Lung microvascular endothelial cell (primary cell): ENCODE results near the gene SNAP25. TPM values are rescaled to one million over a fixed set of nuclear protein-coding genes. Genes with fewer than 3 reads are reported as not detected.
A peak's percentile ranks its signal among the peaks of the same experiment; 100 is the strongest.

Source experiments
- DNase-seq, 2 donors: peaks; one replicate each; pipeline versions ENCODE4 v3.0.0 to v3.0.0-alpha.2; 2010; ENCODE audit warnings: low read depth in 2 of 2
- total RNA-seq: library from RNA; depleted of rRNA; stranded (reverse); fragments of >200 nt; gene quantifications from 2 replicates; pipeline ENCODE4 v1.2.1, GENCODE V29; 2014

The SNAP25 gene
- total RNA-seq, 1 donor from 2014 or later, result not detected

DNA sequence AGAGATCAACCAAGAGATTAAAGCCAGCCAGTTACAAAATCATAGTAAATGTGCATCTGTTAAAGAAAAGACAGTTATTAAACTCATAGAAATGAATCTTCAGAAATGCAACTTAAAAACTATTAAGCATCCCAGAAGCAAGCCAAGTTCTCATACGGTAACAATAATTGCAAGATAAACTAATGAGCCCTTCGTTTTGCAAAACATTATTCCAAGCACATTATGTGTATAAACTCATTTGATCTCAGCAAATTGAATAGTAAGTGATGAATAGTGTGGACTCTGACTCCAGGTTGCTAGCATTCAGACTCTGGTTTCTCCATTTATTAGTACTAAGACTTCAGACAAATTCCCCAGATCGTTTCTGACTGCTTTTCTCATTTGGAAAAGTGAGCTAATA lies 85.2 kb downstream of the SNAP25 start:
- no peak for DNase-seq

DNA sequence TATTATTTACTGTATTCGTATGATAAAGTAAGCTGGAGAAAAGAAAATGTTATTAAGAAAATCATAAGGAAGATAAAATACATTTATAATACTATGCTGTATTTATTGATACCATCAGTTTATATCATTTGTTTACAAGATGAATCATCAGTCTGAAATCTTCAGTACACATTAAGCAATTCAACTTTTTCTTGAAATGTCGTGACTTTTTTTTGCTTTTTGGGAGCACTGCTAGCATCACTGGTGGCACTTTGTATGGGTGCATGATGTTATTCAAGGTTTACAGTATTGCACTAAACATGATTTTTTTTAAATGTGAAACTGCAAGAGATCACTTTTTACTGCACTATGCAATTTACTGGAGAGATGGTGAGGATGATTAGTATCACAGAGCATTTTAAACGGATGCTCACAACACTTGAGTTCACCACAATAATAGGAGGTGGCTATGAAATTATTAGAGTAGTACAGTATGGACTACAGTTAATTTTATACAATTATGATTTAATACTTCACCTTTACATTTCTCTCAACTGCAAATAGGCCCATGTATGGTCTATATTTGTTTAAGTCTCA lies 85.9 kb downstream of the SNAP25 start:
- DNase-seq, result no peak

DNA sequence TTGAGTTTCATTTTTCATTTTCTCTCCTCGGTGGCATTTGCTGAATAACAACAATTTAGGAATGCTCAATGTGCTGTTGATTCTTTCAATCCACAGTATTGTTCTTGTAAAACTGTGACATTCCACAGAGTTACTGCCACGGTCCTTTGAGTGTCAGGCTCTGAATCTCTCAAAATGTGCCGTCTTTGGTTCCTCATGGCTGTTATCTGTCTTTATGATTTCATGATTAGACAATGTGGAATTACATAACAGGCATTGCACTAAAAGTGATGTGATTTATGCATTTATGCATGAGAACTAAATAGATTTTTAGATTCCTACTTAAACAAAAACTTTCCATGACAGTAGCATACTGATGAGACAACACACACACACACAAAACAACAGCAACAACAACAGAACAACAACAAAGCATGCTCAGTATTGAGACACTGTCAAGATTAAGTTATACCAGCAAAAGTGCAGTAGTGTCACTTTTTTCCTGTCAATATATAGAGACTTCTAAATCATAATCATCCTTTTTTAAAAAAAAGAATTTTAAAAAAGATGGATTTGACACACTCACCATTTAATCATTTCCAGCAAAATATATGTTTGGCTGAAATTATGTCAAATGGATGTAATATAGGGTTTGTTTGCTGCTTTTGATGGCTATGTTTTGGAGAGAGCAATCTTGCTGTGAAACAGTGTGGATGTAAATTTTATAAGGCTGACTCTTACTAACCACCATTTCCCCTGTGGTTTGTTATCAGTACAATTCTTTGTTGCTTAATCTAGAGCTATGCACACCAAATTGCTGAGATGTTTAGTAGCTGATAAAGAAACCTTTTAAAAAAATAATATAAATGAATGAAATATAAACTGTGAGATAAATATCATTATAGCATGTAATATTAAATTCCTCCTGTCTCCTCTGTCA lies 88.1 kb downstream of the SNAP25 start:
- DNase-seq, result peak in 1 of 2 donors; percentile 72

DNA sequence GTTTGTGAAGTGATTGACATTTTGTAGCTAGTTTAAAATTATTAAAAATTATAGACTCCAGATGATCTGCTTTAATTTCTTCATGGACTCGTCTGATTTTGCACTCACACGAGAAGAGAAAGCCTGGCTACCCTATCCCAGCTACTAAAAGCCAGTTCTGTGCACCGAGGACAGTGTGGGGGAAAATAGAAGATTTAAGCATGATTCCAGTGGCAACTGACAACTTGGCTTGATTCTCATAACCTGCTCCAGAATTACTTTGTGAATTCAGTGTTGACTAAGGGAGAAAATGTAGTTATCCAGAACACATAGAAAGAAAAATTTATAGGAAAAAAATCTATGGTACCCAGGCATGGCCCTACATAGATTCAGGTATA lies 88.7 kb downstream of the SNAP25 start:
- no peak for DNase-seq

DNA sequence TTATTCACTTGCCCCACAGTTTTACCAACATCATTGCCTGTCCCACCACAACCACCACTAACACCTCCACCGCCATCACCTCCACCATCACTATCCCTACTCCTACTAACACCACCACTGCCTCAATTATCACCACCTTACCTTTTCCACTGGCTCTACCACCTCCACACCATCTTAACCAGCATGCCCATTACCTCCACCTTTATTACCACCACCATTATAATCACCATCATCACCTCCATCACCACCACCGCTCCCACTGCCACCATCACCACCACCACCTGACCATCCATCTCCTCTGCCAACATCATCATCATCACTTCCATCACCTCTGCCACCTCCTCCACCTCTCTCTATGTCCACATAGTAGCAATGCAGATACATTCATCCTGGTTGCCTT lies 90.0 kb downstream of the SNAP25 start:
- DNase-seq, result no peak

DNA sequence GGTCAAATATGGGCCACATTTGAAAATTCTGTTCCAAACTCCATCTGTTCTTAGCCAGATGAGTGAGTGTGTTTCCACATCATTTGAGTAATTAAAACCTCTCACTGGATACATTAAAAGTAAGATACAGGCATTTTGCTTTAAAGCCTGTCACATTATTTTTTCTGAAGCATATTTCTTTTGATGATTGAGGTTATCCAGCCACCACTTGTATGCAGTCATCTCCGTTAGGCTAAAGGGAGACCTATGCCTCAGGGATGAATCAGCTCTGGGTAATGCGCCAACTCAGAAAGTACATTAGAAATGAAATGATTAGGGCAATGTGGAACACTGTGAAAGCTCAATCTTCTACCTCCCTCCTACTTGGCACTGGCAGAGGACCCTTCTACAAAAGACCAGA lies 90.7 kb downstream of the SNAP25 start:
- DNase-seq, result peak; percentile 25 to 84

DNA sequence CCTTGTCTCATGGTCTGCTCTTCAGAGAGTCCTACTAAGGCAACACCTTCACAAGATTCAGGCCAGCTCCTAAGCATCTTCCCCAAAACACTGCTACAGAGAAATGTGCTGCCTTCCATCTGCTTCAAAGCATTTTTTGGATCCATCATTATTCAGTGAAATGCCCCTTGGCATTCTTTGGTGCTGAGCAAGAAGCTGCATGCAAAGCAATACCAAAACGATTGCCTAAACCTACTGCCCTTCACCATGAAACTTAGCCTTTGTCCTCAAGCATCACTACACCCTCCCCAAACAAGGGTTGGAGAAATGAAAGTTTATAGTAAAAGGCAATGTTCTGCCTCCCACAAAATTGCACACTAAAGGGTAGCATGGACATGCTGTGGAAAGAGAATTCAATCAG lies 93.5 kb downstream of the SNAP25 start:
- DNase-seq, result no peak

DNA sequence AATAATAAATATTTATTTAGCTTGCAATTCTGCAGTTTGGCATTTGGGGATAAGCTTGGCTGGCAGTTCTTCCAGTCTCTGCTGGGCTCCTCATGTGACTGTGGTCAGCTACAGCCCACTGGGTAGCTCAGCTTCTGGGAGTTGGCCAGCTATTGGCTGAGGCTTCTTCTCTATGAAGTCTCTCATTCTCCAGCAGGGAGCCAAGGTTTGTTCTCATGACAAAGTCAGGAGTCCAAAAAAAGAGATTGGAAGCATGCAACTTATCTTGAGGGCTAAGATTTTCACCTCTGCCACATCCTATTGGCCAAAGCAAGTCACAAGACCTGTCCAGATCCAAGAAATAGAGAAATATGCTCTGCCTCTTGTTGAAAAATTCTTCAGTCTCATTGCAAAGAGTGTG lies 94.6 kb downstream of the SNAP25 start:
- no peak for DNase-seq

DNA sequence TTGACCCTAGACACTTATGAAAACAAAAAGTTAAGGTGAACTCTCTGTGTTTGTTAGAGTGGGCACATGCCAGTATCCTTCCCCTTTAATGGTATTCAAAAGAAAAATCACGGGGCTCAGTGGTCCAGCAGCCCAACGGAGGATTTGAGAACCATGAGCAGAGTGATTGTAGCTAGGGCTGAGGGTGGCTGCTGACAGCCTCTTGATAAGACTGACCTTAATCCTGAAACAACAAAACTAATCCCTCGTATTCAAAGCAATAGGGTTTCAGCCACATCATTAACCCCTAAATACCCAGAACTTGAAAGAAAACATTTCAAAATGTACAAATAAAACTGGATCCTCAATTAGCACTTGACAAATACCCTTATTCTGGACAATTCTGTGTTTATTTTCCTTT lies 95.1 kb downstream of the SNAP25 start:
- no peak for DNase-seq

DNA sequence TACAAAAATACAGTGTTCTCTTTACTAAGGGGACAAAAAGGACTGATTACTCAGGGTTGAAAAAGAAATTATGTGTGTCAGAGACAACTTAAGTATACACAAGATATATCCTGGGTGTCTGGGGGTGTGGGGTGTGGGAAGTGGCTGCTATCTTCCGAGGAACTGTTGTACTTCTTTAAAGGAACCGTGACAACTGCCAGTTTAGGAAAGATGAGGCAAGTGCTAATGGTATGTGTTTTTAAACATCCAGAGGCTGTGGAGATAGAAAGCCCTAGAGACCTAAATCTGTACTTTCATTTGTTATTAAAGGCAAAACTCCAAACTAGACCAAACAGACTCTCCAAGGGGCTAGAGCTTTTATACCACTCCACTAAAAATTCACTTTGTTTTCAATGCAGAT lies 95.6 kb downstream of the SNAP25 start:
- DNase-seq, result no peak

DNA sequence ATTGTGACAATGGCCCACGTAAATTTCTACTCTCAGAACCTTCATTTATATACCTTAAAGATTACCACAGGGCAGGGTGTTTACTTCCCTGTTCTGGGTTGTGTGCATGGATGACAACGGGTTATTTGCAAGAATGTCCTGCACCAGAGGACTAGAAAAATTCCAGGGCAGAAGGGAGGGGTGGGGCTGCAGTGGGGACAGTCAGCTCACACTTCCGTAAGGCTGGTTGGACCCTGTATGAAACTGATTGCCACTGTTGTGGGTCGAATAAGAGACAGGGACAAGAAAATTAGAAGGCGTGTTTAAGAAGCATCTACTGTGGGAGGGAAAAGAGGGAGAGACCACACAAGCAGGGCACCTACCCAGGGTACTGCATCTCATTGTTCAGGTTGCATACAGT lies 96.5 kb downstream of the SNAP25 start:
- no peak for DNase-seq

DNA sequence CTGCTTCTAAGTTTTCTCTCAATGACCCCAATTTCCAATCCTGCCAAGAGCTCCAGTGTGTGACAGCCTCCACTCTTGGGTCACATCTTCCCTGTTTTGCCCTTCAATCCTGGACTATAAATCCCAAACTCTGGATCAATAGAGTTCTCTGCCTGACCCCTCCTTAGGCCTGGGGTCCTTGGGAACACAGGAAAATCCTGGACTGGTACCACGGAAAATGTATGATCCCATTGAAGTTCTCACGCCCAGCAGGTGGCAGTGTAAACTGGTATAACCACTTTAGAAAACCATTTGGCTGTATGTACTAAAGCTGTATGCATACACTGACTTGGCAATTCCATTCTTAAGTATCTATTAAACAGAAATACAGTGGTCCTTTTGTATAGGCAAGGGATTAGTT lies 98.0 kb downstream of the SNAP25 start:
- DNase-seq, result peak; percentile 50 to 69

DNA sequence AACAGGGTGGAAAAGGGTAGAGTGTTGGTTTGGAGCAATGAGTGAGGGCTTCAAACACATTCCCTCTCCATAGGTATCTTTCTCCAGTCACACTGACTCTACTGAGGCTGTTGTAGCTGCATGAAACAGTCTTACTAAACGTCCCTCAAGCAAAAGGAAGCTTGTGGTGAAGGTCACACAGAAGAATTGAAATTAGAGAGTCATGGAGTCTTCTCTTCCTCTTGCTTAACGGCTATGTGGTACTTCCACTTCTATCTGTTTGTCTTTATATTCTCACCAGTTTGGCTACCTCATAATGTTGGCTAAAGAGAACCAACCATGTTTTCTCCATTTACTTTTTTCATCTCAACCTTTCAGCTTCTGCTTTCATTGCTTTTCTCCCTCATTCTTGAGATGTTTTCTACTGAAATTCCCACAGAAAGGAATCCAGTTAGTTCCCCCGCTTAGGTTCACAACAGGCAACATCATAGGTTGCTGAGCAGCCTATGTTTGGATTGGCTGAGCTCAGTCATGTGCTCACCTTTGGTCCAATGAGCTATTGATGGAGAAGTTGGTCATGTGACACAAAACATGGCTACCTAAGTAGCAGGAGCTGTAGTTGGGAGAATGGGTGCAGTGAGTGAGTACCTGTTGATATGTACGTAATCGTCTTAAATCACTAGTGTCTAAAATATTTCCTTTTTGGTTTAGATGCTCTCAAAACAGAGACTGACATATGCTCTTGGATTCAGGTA lies 99.8 kb downstream of the SNAP25 start:
- DNase-seq, result no peak

DNA sequence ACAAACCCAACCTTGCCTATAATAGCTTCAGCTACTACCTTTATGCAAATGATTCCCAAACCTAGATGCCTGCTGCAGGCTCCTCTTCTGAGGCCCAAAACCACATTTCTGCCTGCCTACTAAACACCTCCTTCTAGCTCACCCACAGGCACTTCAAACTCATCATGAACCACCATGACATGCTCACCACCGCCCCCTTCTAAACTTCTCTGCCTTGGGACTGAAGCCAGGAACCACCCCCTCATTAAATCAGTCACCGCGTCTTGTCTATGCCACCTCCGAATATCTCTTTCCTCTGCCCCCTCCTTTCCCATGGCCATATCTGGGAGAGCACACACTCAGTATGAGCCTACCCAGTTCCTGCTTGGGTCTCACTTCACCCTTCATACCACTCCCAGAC lies 101.2 kb downstream of the SNAP25 start:
- DNase-seq, result no peak

DNA sequence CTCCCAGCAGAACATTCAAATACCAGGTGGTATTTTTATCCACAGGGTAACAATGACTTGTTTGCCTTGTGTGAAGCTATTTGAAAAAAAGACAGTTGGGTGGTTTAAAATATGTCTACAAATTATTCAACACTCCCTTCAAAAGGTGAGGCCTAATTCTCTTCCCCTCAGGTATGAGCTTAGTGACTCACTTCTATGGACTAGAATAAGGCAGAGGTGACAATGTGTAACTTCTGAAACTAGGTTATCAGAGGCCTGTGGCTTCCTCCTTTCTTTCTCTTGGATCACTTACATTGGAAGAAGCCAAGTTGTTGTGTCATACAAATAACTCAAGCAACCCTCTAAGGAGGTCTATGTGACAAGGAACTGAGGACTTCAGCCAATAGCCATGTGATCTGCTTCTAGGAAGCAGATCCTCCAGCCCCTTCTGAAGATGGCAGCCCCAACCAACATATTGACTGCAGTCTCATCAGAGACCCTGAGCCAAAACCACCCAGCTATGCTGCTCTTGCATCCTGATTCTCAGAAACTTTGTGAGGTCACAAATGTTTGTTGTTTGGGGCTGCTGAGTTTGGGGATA lies 102.6 kb downstream of the SNAP25 start:
- no peak for DNase-seq

DNA sequence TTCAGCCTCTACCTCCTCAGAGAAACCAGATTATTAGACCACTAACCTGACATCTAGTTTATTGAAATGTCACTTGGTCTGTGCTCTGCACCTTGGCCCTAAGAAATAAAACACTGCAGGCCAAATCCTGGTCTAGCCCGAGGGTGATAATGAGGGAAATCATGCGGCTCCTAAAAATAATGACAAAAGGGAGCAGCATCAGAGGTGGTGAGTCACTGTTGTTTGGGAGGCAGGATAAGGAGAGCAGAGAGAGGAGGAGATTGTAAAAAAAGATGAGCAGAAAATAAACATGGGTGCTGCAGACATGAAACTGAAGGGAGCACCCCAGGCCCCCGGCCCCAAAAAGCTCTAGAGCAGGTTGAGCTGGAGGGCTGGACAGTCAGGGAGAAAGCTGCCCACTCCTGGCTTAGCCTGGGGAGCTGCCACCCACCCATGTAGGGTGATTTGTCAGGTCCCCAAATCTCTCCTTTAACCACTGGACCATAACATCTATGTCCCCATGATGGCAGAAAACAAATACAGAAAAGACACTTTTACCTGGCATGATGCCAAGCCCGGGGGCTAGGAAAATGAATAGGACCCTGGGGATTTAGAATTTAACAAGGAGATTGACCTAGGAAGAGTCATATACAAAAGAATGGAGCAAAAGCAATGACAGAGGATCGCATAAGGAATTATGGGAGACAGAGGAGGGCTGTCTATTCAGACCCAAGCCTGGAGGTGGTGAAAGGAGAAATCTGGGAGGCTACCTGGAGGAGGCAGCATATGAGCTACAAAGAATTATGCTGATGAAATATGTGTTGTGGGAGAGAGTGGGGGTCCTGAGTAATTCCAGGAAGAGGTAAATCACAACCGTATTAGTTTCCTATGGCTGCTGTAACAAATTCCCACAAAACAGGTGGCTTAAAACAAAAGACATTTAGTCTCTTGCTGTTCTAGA lies 103.7 kb downstream of the SNAP25 start:
- DNase-seq, result no peak

DNA sequence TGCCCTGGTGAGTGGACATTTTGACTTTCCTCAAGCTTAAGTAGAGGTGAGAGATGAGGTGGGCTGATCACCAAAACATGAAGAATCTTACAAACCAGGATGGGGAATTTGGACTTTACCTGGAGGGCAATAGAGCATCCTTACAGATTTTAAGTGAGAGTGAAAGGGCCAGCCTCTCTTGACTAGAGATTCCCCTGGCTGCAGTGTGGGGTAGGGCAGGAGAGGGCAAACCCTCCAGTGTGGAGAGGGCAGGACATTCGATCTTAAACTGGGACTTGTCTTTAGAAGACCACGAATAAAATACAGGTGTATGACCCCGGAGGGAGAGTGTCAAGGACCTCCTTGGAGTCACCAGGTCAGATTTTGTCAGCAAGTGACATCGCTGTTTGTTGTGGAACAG lies 105.1 kb downstream of the SNAP25 start:
- no peak for DNase-seq

DNA sequence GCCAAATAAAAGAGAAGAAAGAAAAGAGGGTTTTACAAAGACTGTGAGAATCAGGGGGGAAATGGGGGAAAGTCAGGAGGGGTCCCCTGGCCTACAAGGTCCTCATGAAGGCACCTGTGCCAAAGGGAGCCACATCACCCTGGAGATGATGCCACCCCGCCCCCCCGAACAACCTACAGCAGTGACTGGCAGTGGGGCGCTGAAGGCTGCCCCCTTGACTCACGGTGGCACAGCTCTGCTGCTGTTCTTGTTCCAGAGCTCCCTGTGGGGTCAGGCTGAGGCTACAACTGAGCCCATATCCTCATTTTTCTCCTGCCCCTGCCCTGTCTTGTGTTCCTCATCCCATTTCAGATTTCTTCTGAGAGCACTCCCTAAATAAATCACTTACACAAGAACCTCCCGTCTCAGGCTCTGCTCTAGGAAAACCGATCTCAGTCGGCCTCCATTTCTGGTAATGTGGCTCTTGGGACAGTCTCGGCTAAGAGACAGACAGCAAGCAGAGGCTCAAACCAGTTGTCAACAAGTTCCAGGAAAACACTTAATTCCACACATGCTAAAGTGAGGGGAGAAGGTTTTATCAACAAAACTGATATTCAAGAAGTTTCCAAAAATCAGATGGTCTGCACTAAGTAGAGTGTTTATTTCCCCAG lies 105.7 kb downstream of the SNAP25 start:
- DNase-seq, result no peak

DNA sequence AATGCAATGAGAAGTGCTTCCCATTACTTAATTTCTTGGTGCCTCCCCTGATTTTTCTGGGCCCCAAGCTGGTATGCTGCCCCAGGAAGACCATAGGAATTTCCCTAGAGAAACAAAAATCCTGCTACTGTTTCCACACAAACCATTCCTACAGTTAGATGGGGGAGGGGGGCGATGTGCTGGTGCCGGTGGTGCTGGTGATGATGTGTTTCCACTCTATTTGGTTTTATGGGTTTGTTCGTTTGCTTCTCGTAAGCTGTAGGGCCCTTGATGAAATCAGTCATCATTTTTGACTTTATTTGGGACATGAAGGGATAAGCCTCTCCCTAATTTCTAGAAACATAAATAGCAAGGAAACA lies 110.2 kb downstream of the SNAP25 start:
- no peak for DNase-seq

DNA sequence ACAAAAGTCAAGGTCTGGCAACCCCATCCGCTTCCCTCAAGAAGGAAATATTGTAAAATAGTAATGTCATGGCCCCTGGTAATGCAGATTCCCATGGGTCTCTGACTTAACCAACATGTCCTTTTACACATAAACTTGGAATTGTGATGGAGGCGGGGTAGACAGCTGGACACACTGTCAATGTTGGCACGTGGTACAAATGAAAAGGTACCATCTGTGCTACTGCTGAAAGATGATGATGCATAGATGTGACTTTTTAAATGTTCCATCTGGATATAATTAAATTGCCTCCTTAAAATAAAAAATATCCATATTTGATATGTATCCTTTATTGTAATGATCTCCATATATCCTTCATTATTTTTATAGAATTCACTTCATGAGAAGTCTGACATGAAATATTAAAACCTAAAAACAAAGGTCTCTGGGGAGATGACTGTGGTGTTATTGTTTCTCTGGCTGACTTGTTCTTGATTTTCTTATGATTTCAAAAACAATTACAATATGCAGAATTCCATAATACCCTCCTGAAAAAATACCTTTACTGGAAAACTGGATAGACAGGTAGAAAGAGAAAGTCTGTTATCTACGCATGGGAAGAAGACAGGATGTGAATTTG lies 110.9 kb downstream of the SNAP25 start:
- DNase-seq, result no peak
